Measurements from ENCODE around the gene SAMD7.

The SAMD7 gene

GRCh38 chr3:169913323-169913722 is 2.0 kb downstream of the SAMD7 start:
- no peak for DNase-seq

GRCh38 chr3:169914321-169914720 is 2.9 kb downstream of the SAMD7 start:
- DNase-seq = no peak

GRCh38 chr3:169923189-169923588 is 11.8 kb downstream of the SAMD7 start:
- DNase-seq = no peak

GRCh38 chr3:169923831-169924230 is 12.5 kb downstream of the SAMD7 start:
- DNase-seq = no peak

GRCh38 chr3:169929830-169930519 is 18.6 kb downstream of the SAMD7 start:
- DNase-seq = peak in 1 of 2 donors; percentile 32

- no peak for DNase-seq
These were observed 19.5 kb downstream of the SAMD7 start for GRCh38 chr3:169930843-169931242.

- peak in 1 of 2 donors; percentile 59 for DNase-seq
These were observed 20.6 kb downstream of the SAMD7 start for GRCh38 chr3:169931747-169932520.

- DNase-seq = no peak
These were observed 27.9 kb downstream of the SAMD7 start for GRCh38 chr3:169939320-169939719.

GRCh38 chr3:169939751-169940150 is 28.4 kb downstream of the SAMD7 start:
- no peak for DNase-seq

- peak in 1 of 2 donors; percentile 35 for DNase-seq
These were observed 29.3 kb downstream of the SAMD7 start for GRCh38 chr3:169940470-169941181.

- DNase-seq = peak in 1 of 2 donors; percentile 84
These were observed 33.9 kb downstream of the SAMD7 start for GRCh38 chr3:169945313-169945712.

GRCh38 chr3:169946336-169946735 is 35.0 kb downstream of the SAMD7 start:
- no peak for DNase-seq

- DNase-seq = no peak
These were observed 37.4 kb downstream of the SAMD7 start for GRCh38 chr3:169948559-169949448.

GRCh38 chr3:169952045-169952444 is 40.7 kb downstream of the SAMD7 start:
- DNase-seq = peak in 1 of 2 donors; percentile 27

GRCh38 chr3:169953462-169954141 is 42.2 kb downstream of the SAMD7 start:
- no peak for DNase-seq

GRCh38 chr3:169954142-169954756 is 42.9 kb downstream of the SAMD7 start:
- DNase-seq = no peak

- DNase-seq = no peak
These were observed 44.0 kb downstream of the SAMD7 start for GRCh38 chr3:169955406-169955805.

- no peak for DNase-seq
These were observed 52.8 kb downstream of the SAMD7 start for GRCh38 chr3:169964176-169964575.

GRCh38 chr3:169965562-169966427 is 54.4 kb downstream of the SAMD7 start:
- no peak for DNase-seq

GRCh38 chr3:169966428-169966950 is 55.1 kb downstream of the SAMD7 start, which contains the start of gene SEC62:
Gene SEC62 (plus strand): TSS chr3:169966807. CDS start chr3:169966823, 16 bp downstream.
- peak; percentile 94 to 95 for DNase-seq

Measured in CD4-positive, alpha-beta T cell treated with Interleukin-1 beta for 1 hour (primary cell).